ENCODE data around the gene FAM9B.

Gene FAM9B

GRCh38 chrX:8984231-8984630 lies 49.7 kb downstream of the FAM9B start:
- no peak overlapping the region for H3K27ac ChIP-seq
- TF ChIP-seq CTCF (IDR thresholded peaks at IDR 0.05) = no peak
- no peak for TF ChIP-seq ZFX (IDR thresholded peaks at IDR 0.05; ENCODE audit: borderline replicate concordance)

- H3K27ac ChIP-seq = no peak overlapping the region
- no peak for TF ChIP-seq CTCF (IDR thresholded peaks at IDR 0.05)
- TF ChIP-seq ZFX (IDR thresholded peaks at IDR 0.05; ENCODE audit: borderline replicate concordance) = no peak
Observed at GRCh38 chrX:8981723-8982122, 52.2 kb downstream of the FAM9B start.

- no peak for TF ChIP-seq CTCF (IDR thresholded peaks at IDR 0.05)
- H3K27ac ChIP-seq = no peak overlapping the region
Observed at GRCh38 chrX:8980756-8981155, 53.2 kb downstream of the FAM9B start.

Measured in 22Rv1 (cell line).